Pons (tissue), 1 donor: ENCODE measurements around the gene IFI27.
"Not testable (repeated sequence)": the region's sequence is repeated elsewhere in the genome, so short reads cannot be mapped to it uniquely, and the experiment has no call there.

Experiments used
- DNase-seq: peaks from one replicate; pipeline ENCODE4 v3.0.0-alpha.2; 2016; ENCODE audit warnings: low spot score

Gene IFI27

DNA sequence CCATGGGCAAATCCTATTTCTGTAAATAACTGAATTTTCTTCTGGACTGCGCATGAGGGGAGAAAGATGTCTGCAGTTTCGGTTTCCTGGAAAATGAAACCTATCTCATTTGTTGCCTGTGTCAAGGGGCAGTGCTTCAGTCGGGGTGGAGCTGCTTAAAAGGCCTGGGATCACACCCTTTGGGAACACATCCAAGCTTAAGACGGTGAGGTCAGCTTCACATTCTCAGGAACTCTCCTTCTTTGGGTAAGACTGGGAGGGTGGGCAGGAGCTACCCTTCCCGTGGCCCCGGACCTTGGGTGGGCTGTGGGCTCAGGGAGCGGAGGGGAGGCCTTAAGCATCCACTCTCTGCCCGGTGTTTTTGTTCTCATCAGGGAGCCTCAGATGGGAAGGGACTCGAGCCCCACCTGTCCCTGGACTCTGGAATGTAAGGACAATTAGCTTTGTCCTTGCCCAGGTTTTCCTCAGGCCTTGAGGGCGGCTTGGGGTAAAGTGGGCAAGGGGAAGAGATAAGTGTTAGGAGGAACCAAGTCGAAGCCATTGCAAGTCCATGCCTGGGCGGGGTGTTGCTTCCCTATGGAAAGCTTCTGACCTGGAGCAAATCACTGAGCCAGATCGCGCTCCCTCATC lies at the start of gene IFI27:
IFI27 (plus strand) TSS at position 185 of the 630 bp plus-strand sequence.
- DNase-seq, result no peak

DNA sequence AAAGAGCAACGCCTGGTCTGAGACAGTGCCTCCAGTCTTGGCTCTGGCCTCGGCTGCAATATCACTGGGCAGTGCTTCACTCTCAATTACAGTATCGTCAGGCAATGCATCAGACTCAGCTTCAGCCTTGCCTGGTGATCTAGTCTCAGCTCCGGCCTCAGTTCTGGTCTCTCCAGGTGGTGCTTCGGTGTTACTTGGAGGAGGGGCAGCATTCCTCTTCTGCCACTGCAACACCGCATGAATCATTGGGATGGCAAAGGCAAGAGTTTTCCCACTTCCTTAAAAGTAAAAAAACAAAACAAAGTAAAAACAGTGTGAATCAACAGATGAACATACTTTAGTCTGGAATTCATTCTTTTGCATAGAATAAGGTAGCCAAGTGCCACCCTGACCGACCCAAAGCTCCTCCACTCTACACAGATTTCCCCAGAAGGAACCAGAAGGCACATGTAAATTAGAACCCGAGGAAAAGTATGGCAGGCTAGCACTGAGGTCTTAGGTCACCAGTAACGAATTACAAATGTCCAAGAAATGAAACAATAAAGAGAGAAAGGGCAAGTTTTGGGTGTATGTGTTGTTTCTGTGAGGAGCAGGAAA lies 48.1 kb upstream of the IFI27 start:
- DNase-seq, result no peak

DNA sequence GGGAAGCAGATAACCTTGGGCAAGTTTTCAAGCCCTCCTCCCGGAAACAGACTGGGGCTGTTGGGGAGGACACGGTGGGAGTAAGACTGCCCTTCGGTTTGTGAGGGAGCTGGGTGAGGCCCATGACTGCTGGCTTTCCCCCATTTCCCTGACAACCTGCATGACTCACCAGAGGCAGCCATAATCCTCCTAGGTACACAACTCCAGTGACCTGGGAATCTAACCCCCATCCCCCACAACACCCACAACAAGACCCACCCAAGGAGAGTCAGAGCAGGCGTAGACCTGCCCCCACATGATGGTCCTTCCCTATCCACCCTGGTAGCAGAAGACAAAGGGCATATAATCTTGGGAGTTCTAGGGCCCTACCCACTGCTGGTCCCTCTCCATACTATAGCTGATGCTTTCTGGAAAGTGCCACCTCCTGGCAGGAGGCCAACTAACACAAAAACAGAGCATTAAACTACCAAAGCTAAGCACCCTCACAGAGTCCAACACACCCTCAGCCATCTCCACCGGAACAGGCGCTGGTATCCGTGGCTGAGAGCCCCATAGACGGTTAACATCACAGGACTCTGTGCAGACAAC lies 44.4 kb upstream of the IFI27 start:
- DNase-seq, result no peak

DNA sequence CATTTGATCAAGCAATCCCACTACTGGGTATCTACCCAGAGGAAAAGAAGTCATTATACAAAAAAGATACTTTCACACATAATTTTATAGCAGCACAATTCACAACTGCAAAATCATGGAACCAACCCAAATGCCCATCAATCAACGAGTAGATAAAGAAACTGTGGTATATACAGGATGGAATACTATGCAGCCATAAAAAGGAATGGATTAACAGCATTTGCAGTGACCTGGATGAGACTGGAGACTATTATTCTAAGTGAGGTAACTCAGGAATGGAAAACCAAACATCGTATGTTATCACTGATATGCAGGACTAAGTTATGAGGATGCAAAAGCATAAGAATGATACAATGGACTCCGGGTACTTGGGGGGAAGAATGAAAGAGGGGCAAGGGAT lies 38.5 kb upstream of the IFI27 start:
- not testable (repeated sequence) for DNase-seq

DNA sequence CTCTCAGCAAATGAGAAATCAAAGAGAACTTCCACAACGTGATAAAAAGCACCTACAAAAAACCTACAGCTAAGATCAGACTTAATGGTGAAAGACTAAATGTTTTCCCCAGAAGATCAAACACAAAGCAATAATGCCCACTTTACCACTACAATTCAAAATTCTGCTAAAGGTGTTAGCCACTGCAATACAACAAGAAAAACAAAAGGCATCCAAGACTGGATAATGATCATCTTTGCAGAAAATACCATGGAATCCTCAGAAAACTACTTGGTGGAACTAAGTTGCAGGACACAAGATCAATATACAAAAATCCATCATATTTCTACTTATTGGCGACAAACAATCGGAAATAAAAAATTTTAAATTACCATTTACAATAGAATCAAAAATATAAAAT lies 36.0 kb upstream of the IFI27 start:
- no peak for DNase-seq

DNA sequence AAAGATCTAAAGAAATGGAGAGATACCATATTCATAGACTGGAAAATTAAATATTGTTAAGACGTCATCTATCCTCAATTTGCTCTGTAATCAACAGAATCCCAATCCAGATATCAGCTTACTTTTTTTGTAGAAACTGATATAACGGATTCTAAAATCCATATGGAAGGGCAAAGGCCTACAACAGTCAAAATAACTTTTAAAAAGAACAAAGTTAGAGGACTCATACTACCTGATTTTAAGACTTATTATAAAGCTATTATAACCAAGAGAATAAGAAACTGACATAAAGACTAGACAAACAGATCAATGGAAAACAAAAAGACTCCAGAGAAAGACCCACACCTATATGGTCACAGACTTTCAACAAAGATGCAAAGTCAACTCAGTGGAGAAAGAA lies 35.5 kb upstream of the IFI27 start:
- no peak for DNase-seq

DNA sequence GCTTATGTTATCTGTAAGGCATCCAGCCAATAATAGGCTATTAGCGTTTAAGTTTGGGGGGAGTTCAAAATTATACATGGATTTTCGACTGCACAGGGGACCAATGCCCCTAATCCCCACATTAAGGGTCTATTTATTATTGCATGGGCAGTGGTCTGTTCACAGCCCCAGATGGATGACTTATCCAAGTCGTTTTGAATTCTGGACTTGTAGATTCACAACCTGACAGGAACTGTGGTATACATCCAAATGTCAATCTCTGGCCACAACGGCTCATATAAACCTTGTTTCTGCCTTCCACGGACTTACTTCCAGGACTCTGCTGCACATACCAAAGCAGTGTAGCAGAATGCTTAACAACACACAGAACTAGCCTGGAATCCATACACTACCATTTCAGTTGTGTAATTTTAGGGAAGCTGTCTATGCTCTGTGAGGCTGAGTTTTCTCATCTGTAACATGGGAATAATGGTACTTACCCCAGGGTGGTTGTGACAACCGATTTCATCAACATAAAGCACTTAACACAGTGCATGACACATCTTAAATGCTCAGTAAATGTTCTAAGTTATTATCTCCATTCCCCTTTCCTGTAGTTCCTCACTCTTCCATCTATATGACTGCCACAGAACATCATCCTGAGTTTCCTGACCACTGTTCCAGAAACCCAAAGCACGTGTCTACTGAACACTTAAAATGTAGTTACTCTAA lies 33.3 kb upstream of the IFI27 start:
- DNase-seq, result no peak

DNA sequence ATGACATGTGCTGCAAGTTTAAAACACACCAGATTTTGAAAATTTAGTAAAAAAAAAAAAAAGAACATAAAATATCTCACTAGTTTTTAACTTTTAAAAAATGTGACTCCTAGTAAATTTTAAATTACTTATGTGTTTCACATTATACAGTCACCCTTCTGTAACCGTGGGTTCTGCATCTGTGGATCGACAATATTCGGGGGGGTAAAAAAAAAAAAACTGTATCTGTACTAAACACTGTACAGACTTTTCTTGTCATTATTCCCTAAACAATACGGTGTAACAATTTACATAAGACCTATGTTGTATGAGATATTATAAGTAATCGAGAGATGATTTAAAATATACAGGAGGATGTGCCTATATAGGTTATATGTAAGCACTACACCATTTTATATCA lies 32.7 kb upstream of the IFI27 start:
- DNase-seq, result no peak

DNA sequence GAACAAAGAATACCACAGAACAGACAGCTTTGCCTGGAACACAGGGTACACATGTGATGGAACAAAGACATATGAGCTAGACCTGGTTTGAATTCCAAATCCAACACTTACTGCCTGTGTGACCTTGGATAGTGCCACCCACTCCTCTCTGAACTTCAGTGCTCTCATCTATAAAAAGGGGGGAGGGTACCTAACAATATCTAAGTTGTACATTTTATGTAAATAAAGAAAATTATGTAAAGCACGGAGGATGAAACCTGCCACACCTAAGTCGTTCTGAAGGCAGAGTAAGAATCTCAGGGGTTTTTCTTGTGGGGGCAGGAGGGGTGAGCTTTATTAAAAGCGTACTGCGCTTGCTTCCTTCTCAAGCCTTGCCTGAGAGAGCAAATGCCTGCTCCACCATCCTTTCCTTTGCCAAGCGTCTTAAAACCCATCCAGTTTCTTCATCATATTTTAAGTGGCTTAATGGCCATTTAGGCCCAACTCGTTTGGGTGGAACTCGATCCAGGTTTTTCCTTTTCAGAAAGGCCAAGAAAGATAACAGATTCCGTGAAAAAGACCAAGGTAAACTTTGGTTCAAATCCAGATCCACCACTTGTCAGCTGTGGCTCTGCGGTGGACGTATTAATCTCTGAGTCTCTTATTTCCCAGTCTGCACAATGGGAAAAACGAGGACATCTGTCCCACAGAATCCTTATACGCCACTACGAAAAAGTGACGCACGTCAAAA lies 30.5 kb upstream of the IFI27 start:
- DNase-seq, result peak; percentile 37

DNA sequence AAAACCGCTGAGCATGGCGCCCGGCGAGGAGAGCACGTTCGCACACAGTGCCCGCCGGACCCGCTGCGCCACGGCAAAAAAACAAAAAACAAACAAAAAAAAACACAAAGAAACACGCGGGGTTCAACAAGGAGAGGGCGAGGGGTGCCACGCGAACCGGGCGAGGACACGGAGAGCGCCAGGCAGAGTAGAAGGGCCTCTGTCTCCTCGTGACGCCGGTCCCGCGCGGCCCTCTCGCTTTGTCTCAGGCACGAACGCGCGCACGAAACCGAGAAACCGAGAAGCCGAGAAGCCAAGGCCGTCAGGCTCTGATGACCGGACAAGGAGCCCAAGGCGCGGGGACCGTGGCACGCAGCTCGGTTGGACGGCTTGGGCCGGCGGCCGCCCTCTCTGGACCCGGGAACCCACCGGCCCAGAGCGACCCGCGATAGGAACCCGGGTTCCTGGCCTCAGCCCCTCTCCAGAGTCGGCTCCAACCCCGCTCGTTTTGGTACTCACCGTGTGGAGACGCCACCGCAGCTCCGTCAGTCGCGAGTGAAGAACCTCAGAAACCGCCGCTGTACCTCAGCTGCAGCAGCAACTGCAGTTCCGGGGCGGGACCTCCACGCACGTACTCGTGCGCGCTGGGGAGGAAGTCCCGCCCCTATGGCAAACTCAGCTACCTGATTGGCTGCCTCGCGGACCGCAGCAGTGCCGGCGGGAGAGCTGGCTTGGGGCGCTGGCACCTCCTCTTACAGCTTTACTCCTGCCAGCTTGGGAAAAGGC lies 29.7 kb upstream of the IFI27 start, which contains the start of the genes DDX24 and IFI27L1:
DDX24 (minus strand) TSS at position 582 of the 765 bp plus-strand sequence. CDS start 1,460 bp downstream, outside the sequence.
IFI27L1 (plus strand) TSS at position 690 of the 765 bp plus-strand sequence. CDS start 15,628 bp downstream, outside the sequence.
- DNase-seq, result peak; percentile 91

DNA sequence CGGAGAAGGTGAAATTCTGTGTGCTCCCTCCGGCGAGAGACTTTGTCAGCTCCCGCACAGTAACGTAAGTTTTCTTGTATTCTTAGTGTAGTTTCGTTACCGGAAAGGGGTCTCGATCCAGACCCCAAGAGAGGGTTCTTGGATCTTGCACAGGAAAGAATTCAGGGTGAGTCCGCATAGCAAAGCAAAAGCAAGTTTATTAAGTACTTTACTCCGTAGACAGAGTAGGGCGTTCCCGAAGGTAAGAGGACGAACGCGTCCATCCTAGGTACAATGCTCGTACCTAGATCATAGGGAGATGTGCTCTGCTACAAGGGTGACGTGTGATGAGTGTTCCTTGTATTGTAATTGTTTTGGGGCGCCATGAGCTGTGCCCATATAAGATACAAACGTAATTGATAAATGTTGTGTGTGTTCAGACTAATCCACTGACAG lies 29.1 kb upstream of the IFI27 start:
- DNase-seq, result no peak

DNA sequence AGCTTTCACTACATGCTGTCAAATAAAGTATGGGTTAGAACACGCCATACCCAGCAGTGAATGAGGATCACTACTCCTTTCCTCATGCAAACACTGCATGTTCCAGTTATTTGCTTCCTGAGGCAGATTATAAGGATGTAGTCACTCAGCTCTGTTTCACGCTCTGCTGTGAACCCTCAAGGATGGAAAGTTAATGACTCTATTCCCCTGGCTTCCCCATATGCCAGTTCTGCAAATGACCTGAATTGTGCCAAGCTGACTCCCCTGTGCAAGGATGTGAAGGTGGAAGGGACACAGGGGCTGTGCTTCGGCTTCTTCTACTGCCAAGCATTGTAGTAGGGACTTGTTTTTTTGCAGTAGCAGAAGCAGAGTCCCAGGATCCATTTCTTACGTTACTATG lies 22.6 kb upstream of the IFI27 start:
- no peak for DNase-seq

DNA sequence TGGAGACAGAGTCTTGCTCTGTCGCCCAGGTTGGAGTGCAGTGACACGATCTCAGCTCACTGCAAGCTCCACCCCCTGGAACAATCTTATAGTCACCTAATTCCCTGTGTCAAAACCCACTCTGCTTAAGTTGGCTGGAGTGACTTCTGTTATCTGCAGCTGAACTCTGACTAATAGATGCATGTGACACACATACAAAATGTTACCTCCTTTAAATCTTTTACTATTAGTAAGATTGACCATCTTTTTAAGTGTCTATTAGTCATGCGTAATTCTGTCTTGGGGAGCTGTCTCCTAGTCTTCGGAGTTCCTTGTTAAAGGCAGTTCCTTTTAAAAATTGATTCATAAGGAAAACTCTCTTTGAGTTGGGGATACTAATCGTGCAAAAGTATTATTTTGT lies 22.0 kb upstream of the IFI27 start:
- no peak for DNase-seq

DNA sequence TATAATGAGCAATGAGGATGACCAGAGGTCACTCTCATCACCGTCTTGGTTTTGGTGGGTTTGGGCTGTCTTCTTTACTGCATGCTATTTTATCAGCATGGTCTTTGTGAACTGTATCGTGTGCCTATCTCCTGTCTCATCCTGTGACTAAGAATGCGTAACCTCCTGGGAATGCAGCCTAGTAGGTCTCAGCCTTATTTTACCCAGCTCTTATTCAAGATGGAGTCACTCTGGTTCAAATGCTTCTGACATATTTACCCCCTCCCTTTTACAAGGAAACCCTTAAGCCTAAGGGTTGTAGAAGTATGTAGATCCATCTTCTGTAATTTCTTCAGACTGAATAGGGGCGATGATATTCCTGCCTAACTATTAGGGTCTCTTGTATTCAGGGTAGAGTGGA lies 21.1 kb upstream of the IFI27 start:
- no peak for DNase-seq

DNA sequence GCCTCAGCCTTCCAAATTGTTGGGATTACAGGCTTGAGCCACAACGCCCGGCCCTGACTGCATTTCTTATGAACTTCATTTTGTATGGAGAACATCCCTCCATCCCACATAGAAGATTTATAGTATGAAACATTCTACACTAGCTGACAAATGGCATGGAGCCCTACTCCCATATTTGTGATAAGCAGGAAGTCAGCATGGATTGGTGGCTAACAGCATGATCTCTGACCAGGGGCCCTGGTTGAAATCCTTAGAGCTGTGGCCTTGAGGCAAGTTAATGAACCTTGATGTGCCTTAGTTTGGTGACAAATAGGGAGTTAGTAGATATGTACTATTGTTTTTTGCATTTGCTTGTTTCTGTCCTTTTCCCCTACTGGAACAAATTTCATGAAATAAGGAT lies 17.1 kb upstream of the IFI27 start:
- no peak for DNase-seq

DNA sequence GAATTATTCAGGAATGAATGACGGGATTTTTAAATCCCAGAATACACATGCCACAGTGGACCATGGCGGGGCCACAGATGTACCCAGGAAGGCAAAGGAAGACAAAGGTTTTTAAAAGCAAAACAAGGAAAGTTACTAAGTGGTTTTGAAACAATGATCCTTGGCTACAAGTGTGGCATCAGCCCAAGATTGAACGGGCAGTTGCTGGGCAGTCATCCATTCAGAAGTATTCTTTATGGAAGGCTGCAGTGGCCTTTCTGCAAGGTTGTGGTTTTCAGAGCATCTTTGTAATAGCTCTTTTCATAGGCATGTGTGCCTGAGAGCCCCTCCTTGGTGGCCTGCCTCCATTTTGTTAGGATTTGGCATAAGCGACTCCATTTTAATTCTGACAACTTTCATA lies 13.4 kb upstream of the IFI27 start:
- DNase-seq, result no peak

DNA sequence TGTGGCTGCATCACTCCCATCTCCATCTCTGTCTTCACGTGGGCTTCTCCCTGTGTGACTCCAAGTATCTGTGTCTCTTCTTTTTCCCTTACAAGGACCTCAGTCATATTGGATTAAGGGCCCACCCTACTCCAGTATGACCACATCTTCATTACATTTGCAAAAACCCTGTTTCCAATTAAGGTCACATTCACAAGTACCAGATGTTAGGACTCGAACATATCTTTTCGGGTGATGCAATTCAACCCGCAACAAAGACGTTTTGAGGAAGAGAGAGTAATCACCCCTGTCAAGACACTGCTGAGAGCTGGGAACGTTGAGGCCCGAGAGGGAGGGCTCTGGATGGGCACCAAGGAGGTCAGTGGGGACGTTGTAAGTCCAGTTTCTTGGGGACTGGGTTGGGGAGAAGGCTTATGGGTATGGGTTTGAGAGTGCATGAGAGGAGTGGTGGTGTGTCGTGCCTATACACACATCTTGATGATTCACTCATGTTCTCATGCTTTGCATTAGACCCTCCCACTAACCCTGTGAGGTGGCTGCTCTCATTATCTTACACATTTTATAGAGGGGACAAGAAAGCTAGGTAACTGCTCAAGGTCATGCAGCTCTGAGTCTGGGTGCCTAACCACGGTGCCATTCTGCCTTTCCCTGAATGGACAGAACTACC lies 12.1 kb upstream of the IFI27 start:
- DNase-seq, result no peak

DNA sequence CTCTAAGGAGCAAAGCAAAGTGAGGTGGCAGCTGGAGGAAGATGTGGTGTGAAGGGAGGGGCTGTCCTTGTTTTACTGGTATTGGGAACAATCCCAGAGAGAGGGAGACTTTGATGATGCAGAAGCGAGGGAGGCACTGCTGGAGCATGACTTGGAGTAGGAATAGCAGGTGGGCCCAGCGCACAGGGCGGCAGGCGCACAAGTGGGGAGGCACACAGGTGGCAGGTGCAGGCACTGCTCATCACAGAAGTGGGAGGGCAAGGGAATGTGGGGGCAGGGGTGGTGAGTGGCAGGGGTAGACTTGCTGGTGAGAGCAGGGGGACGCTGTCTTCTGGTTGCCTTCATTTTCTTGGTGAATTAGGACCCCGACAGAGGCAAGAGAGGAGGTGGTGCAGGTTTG lies 11.5 kb upstream of the IFI27 start:
- no peak for DNase-seq

DNA sequence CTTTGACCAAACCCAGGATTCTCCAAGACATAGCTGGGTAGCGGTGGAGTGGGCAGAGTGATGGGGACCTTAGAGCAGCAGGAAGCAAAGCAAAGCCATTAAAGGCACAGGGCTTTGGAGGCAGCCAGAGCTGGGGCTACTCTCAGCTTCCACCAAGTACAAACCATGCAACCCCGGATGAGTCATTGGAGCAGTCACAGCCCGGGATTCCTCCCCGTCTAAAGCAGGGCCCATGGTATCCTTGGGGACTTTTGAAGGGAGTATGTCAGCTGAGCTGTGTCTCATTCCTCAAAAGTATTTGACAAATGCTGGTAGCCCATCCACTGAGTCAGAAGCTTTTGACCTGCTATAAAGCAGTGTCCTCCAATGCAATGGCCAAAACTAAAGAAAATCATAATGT lies 9.7 kb upstream of the IFI27 start:
- DNase-seq, result no peak

DNA sequence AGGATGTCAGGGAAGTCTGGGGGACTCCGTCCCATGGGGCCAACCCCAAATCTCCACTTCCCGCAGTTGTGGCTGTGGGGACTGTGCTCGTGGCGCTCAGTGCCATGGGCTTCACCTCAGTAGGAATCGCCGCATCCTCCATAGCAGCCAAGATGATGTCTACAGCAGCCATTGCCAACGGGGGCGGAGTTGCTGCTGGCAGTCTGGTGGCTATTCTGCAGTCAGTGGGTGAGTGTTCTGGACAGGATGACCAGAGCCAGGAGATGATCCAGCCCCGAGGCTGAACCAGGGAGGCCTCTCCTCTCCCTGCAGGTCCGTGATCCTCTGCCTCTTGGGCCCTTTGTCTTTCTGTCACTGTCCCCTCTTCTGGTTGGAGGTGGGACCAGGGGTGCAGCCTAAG lies 8.8 kb upstream of the IFI27 start:
- no peak for DNase-seq
